Memory B cell (primary cell): ENCODE data around the gene HSD17B1.

Source experiments
- ATAC-seq: fragments of 150-1000 bp; cut with Tn5 transposase; 2 replicates; pipeline ENCODE4 v1.10.0; 2021; ENCODE audit warnings: low read depth, mild to moderate bottlenecking, moderate library complexity
- DNase-seq, 2 donors: peaks; one replicate each; pipeline ENCODE4 v3.0.0; 2022; ENCODE audit warnings: low spot score in 2 of 2
- H3K27ac Mint-ChIP-seq: one replicate; pipeline ENCODE4 v1.8.0; 2022; ENCODE audit warnings: mild to moderate bottlenecking, moderate library complexity, mixed read lengths
- H3K27me3 Mint-ChIP-seq: one replicate; pipeline ENCODE4 v1.8.0; 2022; ENCODE audit warnings: mixed read lengths
- H3K36me3 Mint-ChIP-seq: one replicate; pipeline ENCODE4 v1.8.0; 2022; ENCODE audit warnings: mild to moderate bottlenecking, mixed read lengths
- H3K4me1 Mint-ChIP-seq: one replicate; pipeline ENCODE4 v1.8.0; 2022; ENCODE audit warnings: mixed read lengths
- H3K4me3 Mint-ChIP-seq: one replicate; pipeline ENCODE4 v1.8.0; 2022; ENCODE audit warnings: mild to moderate bottlenecking, moderate library complexity, mixed read lengths
- H3K9me3 Mint-ChIP-seq: one replicate; pipeline ENCODE4 v1.8.0; 2022; ENCODE audit warnings: mixed read lengths

Gene HSD17B1

DNA sequence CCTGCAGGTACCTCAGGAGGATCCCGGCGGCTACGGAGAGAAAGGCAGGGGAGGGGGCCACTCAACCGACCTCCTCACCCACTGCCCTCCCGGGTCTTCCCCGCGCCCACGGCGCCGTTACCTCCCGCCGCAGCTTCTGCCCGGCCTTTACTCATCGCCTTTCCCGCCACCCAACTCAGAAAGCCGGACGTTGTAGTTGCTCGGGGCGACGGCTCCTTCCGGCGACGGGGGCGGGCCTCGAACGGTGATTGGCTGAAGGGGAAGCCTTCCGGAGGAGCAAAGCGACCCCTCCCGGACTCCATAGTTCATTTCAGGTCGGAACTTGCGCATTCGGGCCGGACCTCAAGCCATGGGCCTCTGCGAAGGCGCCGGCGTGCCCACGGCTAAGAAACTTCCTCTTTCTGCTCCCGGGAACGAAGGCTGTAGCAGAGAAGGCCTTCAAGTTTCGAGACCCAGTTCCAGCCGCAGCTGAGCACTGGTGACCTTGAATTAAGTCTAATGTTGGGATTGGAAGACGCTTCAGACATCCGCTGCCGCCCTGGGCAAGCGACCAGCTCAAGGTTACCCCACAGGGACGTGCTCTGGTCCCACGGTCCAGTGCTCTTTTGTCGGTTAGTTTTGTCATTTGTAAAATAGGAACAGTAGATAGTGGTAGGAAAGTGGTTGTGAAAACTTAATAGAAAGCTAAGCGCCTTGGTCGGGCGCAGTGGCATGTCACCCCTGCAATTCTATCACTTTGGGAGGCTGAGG is 25.0 kb downstream of the HSD17B1 start, which contains the start of gene PSMC3IP:
Gene PSMC3IP (minus strand): TSS at position 198 of the 750 bp plus-strand sequence. CDS start 43 bp downstream, at position 155.
- ATAC-seq, result peak; percentile 90
- Mint-ChIP-seq H3K27me3 (no peaks in the 10 kb centered on the region), H3K4me1 (peaks cover 18% of the 10 kb centered on the region), H3K9me3 (no peaks in the 10 kb centered on the region), H3K4me3 (peak within 1 kb of the TSS; percentile 96), H3K27ac (peak within 1 kb of the TSS; percentile 89), H3K36me3 (peaks cover 18% of the 10 kb centered on the region)
- peak; percentile 79 to 86 for DNase-seq

- H3K27me3 Mint-ChIP-seq, result no peaks in the 10 kb centered on the region
- peaks cover 18% of the 10 kb centered on the region for H3K4me1 Mint-ChIP-seq
- DNase-seq (peak; percentile 68 to 85), ATAC-seq (peak; percentile 57)
- H3K9me3 Mint-ChIP-seq, result no peaks in the 10 kb centered on the region
- peak overlapping the region; percentile 96 for H3K4me3 Mint-ChIP-seq
- peaks cover 19% of the 10 kb centered on the region for H3K36me3 Mint-ChIP-seq
- peak overlapping the region; percentile 89 for H3K27ac Mint-ChIP-seq
Measured at GRCh38 chr17:42578282-42578869, 25.7 kb downstream of the HSD17B1 start.

DNA sequence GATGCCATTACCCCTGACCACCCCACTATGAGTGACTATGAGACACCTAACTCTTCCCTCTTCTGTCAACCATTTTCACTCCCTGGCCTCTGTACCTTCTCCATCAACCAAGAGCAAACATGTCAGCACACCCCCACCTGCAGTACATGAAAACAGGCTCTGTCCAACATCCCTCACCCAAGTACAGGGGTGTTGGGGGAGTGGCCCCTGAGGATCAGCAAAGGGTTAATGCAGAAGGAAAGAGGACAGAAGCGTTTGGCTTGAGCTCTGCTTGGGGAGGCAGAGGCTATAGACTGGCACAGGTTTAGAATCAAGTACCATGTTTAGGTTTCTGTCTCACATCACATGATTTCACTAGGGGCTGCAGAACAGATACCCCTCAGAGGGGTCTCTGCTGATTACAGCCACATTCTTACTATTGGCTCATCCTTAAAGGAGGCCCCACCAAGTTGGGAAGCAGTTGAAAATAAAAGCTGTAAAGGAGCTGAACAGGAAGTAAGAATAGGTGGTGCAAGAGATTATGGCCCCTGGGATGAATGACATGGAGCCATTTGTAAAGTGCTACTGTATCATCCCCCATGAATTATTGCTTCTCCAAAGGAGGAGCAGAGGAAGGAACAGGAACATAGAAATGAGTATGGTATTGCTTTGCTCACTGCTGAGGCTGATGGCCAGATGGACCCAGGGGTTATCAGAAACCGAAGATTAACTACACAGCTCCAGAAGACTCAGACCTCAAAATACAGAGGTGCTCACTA is 27.2 kb downstream of the HSD17B1 start:
- peak overlapping the region; percentile 37 for H3K4me3 Mint-ChIP-seq
- no peak for ATAC-seq
- no peak for DNase-seq
- peaks cover 15% of the 10 kb centered on the region for H3K36me3 Mint-ChIP-seq
- no peak overlapping the region for H3K27ac Mint-ChIP-seq
- H3K4me1 Mint-ChIP-seq, result peaks cover 19% of the 10 kb centered on the region
- H3K9me3 Mint-ChIP-seq, result no peaks in the 10 kb centered on the region
- H3K27me3 Mint-ChIP-seq, result no peaks in the 10 kb centered on the region

- H3K9me3 Mint-ChIP-seq, result no peaks in the 10 kb centered on the region
- no peak overlapping the region for H3K4me3 Mint-ChIP-seq
- H3K36me3 Mint-ChIP-seq, result peaks cover 16% of the 10 kb centered on the region
- H3K27me3 Mint-ChIP-seq, result no peaks in the 10 kb centered on the region
- H3K27ac Mint-ChIP-seq, result no peak overlapping the region
- peaks cover 26% of the 10 kb centered on the region for H3K4me1 Mint-ChIP-seq
- no peak for DNase-seq
- no peak for ATAC-seq
Measured at GRCh38 chr17:42581744-42582270, 29.1 kb downstream of the HSD17B1 start.

DNA sequence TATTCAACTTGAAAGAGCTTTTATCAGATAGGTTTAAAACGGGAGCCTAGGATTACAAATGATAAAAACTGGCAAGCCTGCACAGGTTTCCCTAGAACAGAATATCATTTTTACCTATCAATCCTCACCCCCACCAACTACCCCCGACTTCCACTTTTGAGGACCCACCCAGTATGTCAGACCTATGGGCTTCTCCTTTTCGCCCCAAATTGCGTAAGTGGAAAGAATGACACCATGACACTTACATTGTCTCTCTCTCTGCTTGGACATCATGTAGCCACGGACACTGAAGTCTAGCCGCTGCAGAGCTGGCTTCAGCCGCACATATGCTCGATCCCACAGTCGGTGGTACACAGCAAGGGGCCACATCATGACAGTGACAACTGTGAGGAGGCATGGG is 32.2 kb downstream of the HSD17B1 start:
- no peaks in the 10 kb centered on the region for H3K9me3 Mint-ChIP-seq
- no peak overlapping the region for H3K27ac Mint-ChIP-seq
- H3K27me3 Mint-ChIP-seq, result no peaks in the 10 kb centered on the region
- H3K4me3 Mint-ChIP-seq, result no peak overlapping the region
- peaks cover 27% of the 10 kb centered on the region for H3K4me1 Mint-ChIP-seq
- ATAC-seq, result no peak
- peaks cover 21% of the 10 kb centered on the region for H3K36me3 Mint-ChIP-seq
- no peak for DNase-seq

DNA sequence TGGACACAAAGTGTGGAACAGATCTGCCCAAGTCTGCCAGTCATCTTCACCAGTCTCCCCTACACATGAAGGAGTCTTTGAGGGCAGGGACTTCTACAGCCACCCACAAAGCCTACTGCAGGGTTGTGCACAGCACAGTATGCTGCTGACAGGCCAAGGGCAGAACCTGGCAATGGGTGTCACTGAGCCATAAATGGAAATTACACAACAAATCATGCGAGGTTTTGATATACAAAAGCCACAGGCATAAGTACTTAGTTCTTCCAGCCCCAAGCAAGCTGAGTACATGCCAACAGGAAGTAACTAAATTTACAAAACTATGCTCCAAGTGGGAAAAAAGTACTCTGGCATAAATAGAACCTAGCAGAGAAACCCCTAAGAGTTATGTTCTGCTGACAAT is 32.6 kb downstream of the HSD17B1 start:
- Mint-ChIP-seq H3K27ac (peak overlapping the region; percentile 74), H3K36me3 (peaks cover 21% of the 10 kb centered on the region), H3K4me1 (peaks cover 27% of the 10 kb centered on the region), H3K9me3 (no peaks in the 10 kb centered on the region), H3K27me3 (no peaks in the 10 kb centered on the region), H3K4me3 (no peak overlapping the region)
- ATAC-seq (no peak), DNase-seq (no peak)

DNA sequence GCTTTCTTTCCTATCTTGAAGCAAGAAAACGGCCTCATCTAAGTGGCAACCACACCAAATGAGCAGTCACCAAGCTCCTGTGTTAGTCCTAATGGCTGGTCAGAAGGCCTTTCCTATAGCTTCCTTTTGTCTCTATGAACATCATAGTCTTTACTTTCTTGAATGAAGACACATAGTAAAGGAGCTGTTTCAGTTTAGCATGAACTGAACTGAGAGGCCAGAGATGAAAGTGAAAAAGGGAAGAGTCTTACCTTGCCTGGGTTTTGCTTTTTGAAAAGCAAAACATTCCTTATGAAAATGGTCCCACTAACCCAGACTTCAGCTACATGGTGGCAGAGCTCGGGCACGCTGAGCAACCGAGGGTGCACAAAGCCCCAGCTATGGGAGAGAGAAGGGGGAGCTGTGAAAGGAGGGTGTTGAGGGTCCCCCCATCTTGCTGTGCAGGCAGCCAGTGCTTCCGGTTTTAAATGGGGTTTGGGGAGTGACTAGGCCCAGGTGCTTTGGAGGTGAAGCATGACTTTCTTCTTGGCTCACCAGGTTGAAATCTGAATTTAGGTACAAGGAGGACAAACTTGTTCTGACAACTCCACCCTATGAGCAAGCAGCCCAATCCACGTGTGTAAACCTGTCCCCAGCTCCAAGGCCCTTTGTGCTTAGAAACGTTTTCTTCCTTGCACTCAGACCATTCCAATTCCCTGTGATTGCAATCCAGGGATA is 33.9 kb downstream of the HSD17B1 start:
- DNase-seq, result no peak
- Mint-ChIP-seq H3K27ac (peak overlapping the region; percentile 74), H3K9me3 (no peaks in the 10 kb centered on the region), H3K4me3 (peak overlapping the region; percentile 78), H3K27me3 (no peaks in the 10 kb centered on the region), H3K36me3 (peaks cover 20% of the 10 kb centered on the region), H3K4me1 (peaks cover 27% of the 10 kb centered on the region)
- ATAC-seq, result peak; percentile 85

GRCh38 chr17:42590886-42591285 is 38.2 kb downstream of the HSD17B1 start:
- no peak overlapping the region for H3K4me3 Mint-ChIP-seq
- no peaks in the 10 kb centered on the region for H3K9me3 Mint-ChIP-seq
- H3K4me1 Mint-ChIP-seq, result peaks cover 23% of the 10 kb centered on the region
- DNase-seq (no peak), ATAC-seq (no peak)
- no peak overlapping the region for H3K27ac Mint-ChIP-seq
- peaks cover 14% of the 10 kb centered on the region for H3K36me3 Mint-ChIP-seq
- H3K27me3 Mint-ChIP-seq, result no peaks in the 10 kb centered on the region

GRCh38 chr17:42591411-42591810 is 38.7 kb downstream of the HSD17B1 start:
- Mint-ChIP-seq H3K27ac (no peak overlapping the region), H3K9me3 (no peaks in the 10 kb centered on the region), H3K27me3 (no peaks in the 10 kb centered on the region), H3K4me1 (peaks cover 20% of the 10 kb centered on the region), H3K4me3 (no peak overlapping the region), H3K36me3 (peaks cover 16% of the 10 kb centered on the region)
- no peak for DNase-seq
- no peak for ATAC-seq

- no peak for DNase-seq
- Mint-ChIP-seq H3K4me3 (no peak overlapping the region), H3K9me3 (no peaks in the 10 kb centered on the region), H3K4me1 (peaks cover 6% of the 10 kb centered on the region), H3K27ac (no peak overlapping the region), H3K36me3 (peaks cover 7% of the 10 kb centered on the region), H3K27me3 (no peaks in the 10 kb centered on the region)
- ATAC-seq, result no peak
Measured at GRCh38 chr17:42596386-42596785, 43.7 kb downstream of the HSD17B1 start.

GRCh38 chr17:42598905-42599304 is 46.2 kb downstream of the HSD17B1 start:
- Mint-ChIP-seq H3K9me3 (no peaks in the 10 kb centered on the region), H3K36me3 (peaks cover 6% of the 10 kb centered on the region), H3K4me3 (no peak overlapping the region), H3K27me3 (no peaks in the 10 kb centered on the region), H3K4me1 (peaks cover 13% of the 10 kb centered on the region), H3K27ac (no peak overlapping the region)
- no peak for ATAC-seq
- no peak for DNase-seq

DNA sequence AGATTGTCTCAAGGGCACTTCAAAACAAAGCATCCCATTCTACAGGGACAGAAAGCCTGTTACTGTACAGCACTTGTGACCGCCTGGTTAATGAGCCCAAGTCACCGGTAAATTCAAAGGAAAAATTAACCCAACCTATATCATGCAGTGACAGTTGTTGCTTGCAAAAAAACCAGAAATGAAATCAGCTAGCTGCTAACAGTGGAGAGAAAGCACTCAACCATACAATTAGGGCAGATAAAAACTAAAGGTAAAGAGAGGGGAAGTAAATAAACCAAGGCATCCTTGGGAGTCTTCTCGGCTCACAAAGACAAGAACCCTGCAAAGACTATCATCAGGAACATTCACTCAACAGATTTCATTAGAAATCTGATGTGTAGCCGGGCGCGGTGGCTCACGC is 50.6 kb downstream of the HSD17B1 start:
- no peaks in the 10 kb centered on the region for H3K9me3 Mint-ChIP-seq

More for the DNA sequence above, 50.6 kb downstream of the HSD17B1 start:
- DNase-seq (no peak), ATAC-seq (peak; percentile 83)
- Mint-ChIP-seq H3K27ac (peak overlapping the region; percentile 21), H3K27me3 (no peaks in the 10 kb centered on the region), H3K4me1 (peaks cover 34% of the 10 kb centered on the region), H3K4me3 (peak overlapping the region; percentile 21), H3K36me3 (peaks cover 6% of the 10 kb centered on the region)
